Gastrocnemius medialis (tissue), 4 donors: ENCODE measurements around the gene SMARCD1.

Source experiments
- POLR2A ChIP-seq, 2 donors: fragments of 450-650 bp; IDR thresholded peaks; one replicate each; pipeline ENCODE4 v1.6.1; 2017; ENCODE audit warnings: antibody characterized with exemption in 2 of 2, mild to moderate bottlenecking in 2 of 2, moderate library complexity in 2 of 2
- TF ChIP-seq, protein P1 (sequence below), 5 experiments: fragments of 450-650 bp in 3 of 5; fragments of 200-600 bp in 2 of 5; sonication (generic) in 2 of 5; IDR thresholded peaks in 4 of 5; conservative IDR thresholded peaks in 1 of 5; 1 replicate in 4 of 5; 2 replicates in 1 of 5; pipeline ENCODE4 v1.5.1; 2016 to 2019; ENCODE audit warnings: antibody characterized with exemption in 5 of 5, mild to moderate bottlenecking in 3 of 5, moderate library complexity in 3 of 5

DNA sequence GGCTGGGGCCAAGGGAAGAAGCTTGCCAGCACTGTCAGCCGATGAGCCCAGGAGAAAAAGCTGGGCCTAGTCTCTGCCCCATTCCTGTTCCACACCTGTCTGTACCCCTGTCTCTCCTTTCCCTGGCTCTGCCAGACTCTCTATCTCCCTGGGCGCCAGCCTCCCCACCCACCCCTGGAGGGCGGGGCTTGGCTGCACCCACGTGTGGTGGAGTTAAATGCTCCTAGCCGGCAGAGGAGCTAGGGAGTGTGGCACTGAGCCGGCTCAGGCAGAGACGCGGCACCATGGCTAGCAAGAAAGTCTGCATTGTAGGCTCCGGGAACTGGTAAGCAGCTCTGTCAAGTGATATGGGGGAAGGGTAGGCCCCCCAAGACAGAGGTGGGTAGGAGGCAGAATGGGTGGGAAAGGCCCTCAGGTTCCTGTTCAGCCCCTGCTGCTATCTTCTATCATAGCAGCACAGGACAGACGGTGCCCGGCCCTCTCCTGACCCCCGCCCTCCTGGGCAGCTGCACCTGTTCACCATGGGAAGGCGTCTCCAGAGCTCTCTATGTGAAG lies 18.7 kb downstream of the SMARCD1 start, which contains the start of gene GPD1:
- TF ChIP-seq, protein P1, sequence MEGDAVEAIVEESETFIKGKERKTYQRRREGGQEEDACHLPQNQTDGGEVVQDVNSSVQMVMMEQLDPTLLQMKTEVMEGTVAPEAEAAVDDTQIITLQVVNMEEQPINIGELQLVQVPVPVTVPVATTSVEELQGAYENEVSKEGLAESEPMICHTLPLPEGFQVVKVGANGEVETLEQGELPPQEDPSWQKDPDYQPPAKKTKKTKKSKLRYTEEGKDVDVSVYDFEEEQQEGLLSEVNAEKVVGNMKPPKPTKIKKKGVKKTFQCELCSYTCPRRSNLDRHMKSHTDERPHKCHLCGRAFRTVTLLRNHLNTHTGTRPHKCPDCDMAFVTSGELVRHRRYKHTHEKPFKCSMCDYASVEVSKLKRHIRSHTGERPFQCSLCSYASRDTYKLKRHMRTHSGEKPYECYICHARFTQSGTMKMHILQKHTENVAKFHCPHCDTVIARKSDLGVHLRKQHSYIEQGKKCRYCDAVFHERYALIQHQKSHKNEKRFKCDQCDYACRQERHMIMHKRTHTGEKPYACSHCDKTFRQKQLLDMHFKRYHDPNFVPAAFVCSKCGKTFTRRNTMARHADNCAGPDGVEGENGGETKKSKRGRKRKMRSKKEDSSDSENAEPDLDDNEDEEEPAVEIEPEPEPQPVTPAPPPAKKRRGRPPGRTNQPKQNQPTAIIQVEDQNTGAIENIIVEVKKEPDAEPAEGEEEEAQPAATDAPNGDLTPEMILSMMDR (IDR thresholded peaks at IDR 0.05 in 4 of 5, conservative IDR thresholded peaks at IDR 0.05 in 1 of 5) = peak in 1 of 5 experiments; percentile 27
- peak; percentile 81 to 93 for TF ChIP-seq POLR2A (IDR thresholded peaks at IDR 0.05)
